WTC11 (cell line): Measurements from ENCODE around the gene PAF1. TPM values are rescaled to one million over a fixed set of nuclear protein-coding genes. Genes with fewer than 3 reads are reported as not detected.

Source experiments
- AR ChIP-seq: fragments of 250-450 bp; sonication (Bioruptor Pico); IDR thresholded peaks from 2 replicates; pipeline ENCODE4 v1.9.0; 2021; ENCODE audit warnings: mild to moderate bottlenecking
- ATF1 ChIP-seq: sonication (generic); formaldehyde crosslinking; IDR thresholded peaks from 2 replicates; pipeline ENCODE4 v1.8.1; 2023; ENCODE audit warnings: mild to moderate bottlenecking, moderate library complexity, missing genetic modification reagents
- ATF3 ChIP-seq: sonication (generic); formaldehyde crosslinking; conservative IDR thresholded peaks from 2 replicates; pipeline ENCODE4 v1.8.1; 2022; ENCODE audit warnings: mild to moderate bottlenecking, missing genetic modification reagents
- CDX4 ChIP-seq: fragments of 250-450 bp; sonication (Bioruptor Pico); IDR thresholded peaks from 2 replicates; pipeline ENCODE4 v1.9.0; 2021; ENCODE audit warnings: moderate library complexity, mild to moderate bottlenecking, inconsistent platforms, borderline replicate concordance
- E2F5 ChIP-seq: sonication (generic); formaldehyde crosslinking; IDR thresholded peaks from 2 replicates; pipeline ENCODE4 v1.8.1; 2022; ENCODE audit warnings: mild to moderate bottlenecking, moderate library complexity, missing genetic modification reagents
- ELF4 ChIP-seq: sonication (generic); formaldehyde crosslinking; IDR thresholded peaks from 2 replicates; pipeline ENCODE4 v1.8.1; 2022; ENCODE audit warnings: low read depth, mild to moderate bottlenecking, moderate library complexity, missing genetic modification reagents
- ERG ChIP-seq: fragments of 250-450 bp; sonication (Bioruptor Pico); IDR thresholded peaks from 2 replicates; pipeline ENCODE4 v1.8.0; 2021; ENCODE audit warnings: mild to moderate bottlenecking
- FOXP1 ChIP-seq: sonication (generic); formaldehyde crosslinking; IDR thresholded peaks from 2 replicates; pipeline ENCODE4 v1.8.0; 2022; ENCODE audit warnings: missing genetic modification reagents, mild to moderate bottlenecking, moderate library complexity, borderline replicate concordance
- JAZF1 ChIP-seq: fragments of 250-450 bp; sonication (Bioruptor Pico); IDR thresholded peaks from 2 replicates; pipeline ENCODE4 v1.9.0; 2021; ENCODE audit warnings: moderate library complexity, mild to moderate bottlenecking, inconsistent platforms
- KAT7 ChIP-seq: sonication (generic); formaldehyde crosslinking; IDR thresholded peaks from 2 replicates; pipeline ENCODE4 v1.8.1; 2023; ENCODE audit warnings: missing genetic modification reagents, mild to moderate bottlenecking, borderline replicate concordance
- MAX ChIP-seq: sonication (generic); formaldehyde crosslinking; IDR thresholded peaks from 2 replicates; pipeline ENCODE4 v1.8.0; 2022; ENCODE audit warnings: mild to moderate bottlenecking, missing genetic modification reagents
- NR3C1 ChIP-seq: sonication (generic); formaldehyde crosslinking; conservative IDR thresholded peaks from 2 replicates; pipeline ENCODE4 v1.8.1; 2023; ENCODE audit warnings: low read depth, mild to moderate bottlenecking, missing genetic modification reagents
- PREB ChIP-seq: sonication (generic); formaldehyde crosslinking; IDR thresholded peaks from 2 replicates; pipeline ENCODE4 v1.8.1; 2022; ENCODE audit warnings: mild to moderate bottlenecking, missing genetic modification reagents, moderate library complexity, borderline replicate concordance
- RELA ChIP-seq: sonication (generic); formaldehyde crosslinking; IDR thresholded peaks from 2 replicates; pipeline ENCODE4 v1.8.1; 2022; ENCODE audit warnings: missing genetic modification reagents, mild to moderate bottlenecking, borderline replicate concordance
- SMAD3 ChIP-seq: sonication (generic); formaldehyde crosslinking; IDR thresholded peaks from 2 replicates; pipeline ENCODE4 v1.8.0; 2022; ENCODE audit warnings: missing genetic modification reagents, mild to moderate bottlenecking, borderline replicate concordance
- USF1 ChIP-seq: sonication (generic); formaldehyde crosslinking; IDR thresholded peaks from 2 replicates; pipeline ENCODE4 v1.8.0; 2022; ENCODE audit warnings: mild to moderate bottlenecking, missing genetic modification reagents
- USF2 ChIP-seq: sonication (generic); formaldehyde crosslinking; IDR thresholded peaks from 2 replicates; pipeline ENCODE4 v1.8.1; 2023; ENCODE audit warnings: mild to moderate bottlenecking, missing genetic modification reagents, moderate library complexity
- ZNF281 ChIP-seq: sonication (generic); formaldehyde crosslinking; IDR thresholded peaks from 2 replicates; pipeline ENCODE4 v1.8.0; 2023; ENCODE audit warnings: mild to moderate bottlenecking, missing genetic modification reagents
- ZNF396 ChIP-seq: fragments of 250-450 bp; sonication (Bioruptor Pico); IDR thresholded peaks from 2 replicates; pipeline ENCODE4 v1.8.0; 2021; ENCODE audit warnings: mild to moderate bottlenecking, moderate library complexity, borderline replicate concordance
- ZNF423 ChIP-seq: fragments of 250-450 bp; sonication (Bioruptor Pico); IDR thresholded peaks from 2 replicates; pipeline ENCODE4 v2.1.2; 2022; ENCODE audit warnings: mild to moderate bottlenecking, moderate library complexity
- ZNF425 ChIP-seq: fragments of 250-450 bp; sonication (Bioruptor Pico); conservative IDR thresholded peaks from 2 replicates; pipeline ENCODE4 v1.9.0; 2021; ENCODE audit warnings: mild to moderate bottlenecking
- ZNF671 ChIP-seq: fragments of 250-450 bp; sonication (Bioruptor Pico); IDR thresholded peaks from 2 replicates; pipeline ENCODE4 v1.8.0; 2021; ENCODE audit warnings: mild to moderate bottlenecking
- total RNA-seq: library from RNA; stranded (reverse); gene quantifications from 3 replicates; pipeline ENCODE4 v1.2.3, GENCODE V29; 2021

Gene PAF1
- total RNA-seq, 1 experiment from 2014 or later: 27.8 TPM

- TF ChIP-seq USF1 (CRISPR knock-in tag) (peak; percentile 31; the same call in 1 of the 2 replicates), PREB (CRISPR knock-in tag) (no peak), MAX (CRISPR knock-in tag) (peak; percentile 81), E2F5 (CRISPR knock-in tag) (peak; percentile 68), AR (CRISPR knock-in tag) (no peak), ERG (CRISPR knock-in tag) (no peak), ZNF671 (CRISPR knock-in tag) (no peak), JAZF1 (CRISPR knock-in tag) (no peak), ZNF423 (CRISPR knock-in tag) (0 out of 2 replicates have a peak, but pooled peaks have one; percentile 15), RELA (CRISPR knock-in tag) (no peak), ATF1 (CRISPR knock-in tag) (no peak), ZNF281 (CRISPR knock-in tag) (peak; percentile 38; the same call in 1 of the 2 replicates), SMAD3 (CRISPR knock-in tag) (0 out of 2 replicates have a peak, but pooled peaks have one; percentile 57), KAT7 (no peak), CDX4 (CRISPR knock-in tag) (no peak), ZNF425 (CRISPR knock-in tag) (no peak), USF2 (CRISPR knock-in tag) (no peak; the same call in 1 of the 2 replicates), ELF4 (CRISPR knock-in tag) (no peak), ATF3 (CRISPR knock-in tag) (no peak), ZNF396 (CRISPR knock-in tag) (no peak), NR3C1 (no peak), FOXP1 (CRISPR knock-in tag) (no peak)
These were observed at the start of gene PAF1, which contains the start of gene MED29 (continued) for GRCh38 chr19:39390751-39391437.
